NCI-H69 (cell line): Measurements from ENCODE around the gene SUPT3H.

Experiments used
- DNase-seq: peaks from one replicate; lab custom pipeline; 2025; lab: John Stamatoyannopoulos, UW

The SUPT3H gene

DNA sequence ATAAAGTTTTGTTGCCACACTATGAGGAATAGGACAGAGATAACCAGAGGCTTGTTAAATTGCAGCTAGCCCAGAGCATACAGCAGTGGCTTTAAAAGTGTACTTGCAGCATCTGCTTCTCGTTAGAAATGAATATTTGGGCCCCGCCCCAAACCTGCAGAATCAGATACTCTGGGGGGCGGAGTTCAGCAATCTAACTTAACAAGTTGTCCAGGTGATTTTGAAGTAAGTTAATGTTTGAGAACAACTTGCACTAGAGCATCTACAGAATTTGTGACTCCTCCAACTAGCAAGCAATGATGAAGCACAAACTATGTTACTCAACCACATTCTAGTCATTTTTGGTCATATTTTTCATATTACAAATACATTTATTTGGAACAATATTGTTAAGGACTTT lies 10.6 kb upstream of the SUPT3H start:
- no peak for DNase-seq

DNA sequence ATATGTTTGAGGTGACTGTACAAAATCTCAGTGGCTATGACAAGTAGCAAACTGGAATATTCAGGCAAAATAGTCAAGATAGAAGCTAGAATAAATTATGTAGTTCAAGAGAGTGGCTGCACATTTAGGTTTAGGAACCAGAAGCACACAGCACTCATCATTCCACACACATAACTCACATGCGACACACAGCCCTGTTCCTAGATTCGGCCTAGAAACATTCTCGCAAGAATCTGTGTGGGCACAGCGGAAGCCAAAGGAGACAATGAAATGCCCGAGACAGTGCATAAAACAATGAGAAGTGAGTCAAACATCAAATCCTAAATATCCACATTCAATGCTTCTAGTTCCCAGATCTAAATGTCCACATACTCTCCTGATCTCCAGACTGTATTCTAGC lies 9.5 kb upstream of the SUPT3H start:
- no peak for DNase-seq

- DNase-seq = no peak
These were observed 8.8 kb upstream of the SUPT3H start for GRCh38 chr6:45386501-45386900.

GRCh38 chr6:45382391-45382790 lies 4.7 kb upstream of the SUPT3H start:
- no peak for DNase-seq

DNA sequence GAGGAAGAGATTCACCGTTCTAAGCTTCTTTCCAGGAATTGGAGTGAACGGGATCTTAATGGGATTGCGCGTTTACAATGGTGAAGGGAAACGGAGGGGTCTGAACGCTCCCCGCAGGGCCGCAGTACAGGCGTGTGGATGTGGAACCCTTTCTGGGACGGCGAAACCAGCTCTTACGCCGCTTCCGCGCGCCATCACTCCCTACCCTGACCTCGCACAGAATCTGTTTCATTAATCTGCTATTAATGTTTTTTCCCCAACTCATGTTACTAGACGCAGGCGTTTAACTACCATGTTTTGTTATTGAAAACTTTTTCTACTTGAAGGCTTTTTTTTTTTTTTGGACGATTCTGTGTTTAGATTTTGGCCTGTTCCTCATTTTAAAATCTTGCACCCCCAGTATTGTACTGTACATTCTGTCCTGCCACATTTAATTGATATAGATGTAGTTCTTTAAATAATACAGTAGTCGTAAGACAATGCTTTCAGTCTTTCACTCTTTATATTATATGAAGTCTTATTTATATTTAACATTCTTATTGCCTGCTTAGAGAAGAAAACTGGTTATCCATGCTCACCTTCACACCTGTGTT lies 696 bp upstream of the SUPT3H start:
- DNase-seq = peak; percentile 77

DNA sequence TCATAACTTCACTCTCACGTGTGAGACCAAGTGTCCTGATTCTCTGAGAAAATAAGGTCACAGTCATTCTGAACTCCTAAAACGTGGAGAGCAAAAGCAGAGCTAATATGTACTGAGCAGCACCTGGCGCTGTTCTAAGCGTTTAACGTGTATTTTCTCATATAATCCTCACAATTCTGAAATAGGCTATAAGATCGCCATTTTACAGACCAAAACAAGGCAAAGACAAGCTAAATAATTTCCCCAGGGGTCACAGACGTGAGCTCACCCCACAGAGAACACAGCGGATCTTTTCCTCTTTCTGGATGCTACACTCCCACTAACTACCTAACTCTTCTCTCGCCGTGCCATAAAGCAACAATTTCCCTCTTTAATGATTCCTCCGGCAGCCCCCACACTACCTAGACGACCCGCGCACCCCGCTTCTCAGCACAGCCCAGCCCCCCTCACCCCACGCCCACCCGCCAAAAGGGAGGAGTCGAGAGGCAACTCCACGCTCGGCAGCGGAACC lies 636 bp downstream of the SUPT3H start:
- DNase-seq = no peak

GRCh38 chr6:45376310-45377042 lies 1.3 kb downstream of the SUPT3H start:
- DNase-seq = no peak

- DNase-seq = no peak
These were observed 2.3 kb downstream of the SUPT3H start for GRCh38 chr6:45375449-45375848.

DNA sequence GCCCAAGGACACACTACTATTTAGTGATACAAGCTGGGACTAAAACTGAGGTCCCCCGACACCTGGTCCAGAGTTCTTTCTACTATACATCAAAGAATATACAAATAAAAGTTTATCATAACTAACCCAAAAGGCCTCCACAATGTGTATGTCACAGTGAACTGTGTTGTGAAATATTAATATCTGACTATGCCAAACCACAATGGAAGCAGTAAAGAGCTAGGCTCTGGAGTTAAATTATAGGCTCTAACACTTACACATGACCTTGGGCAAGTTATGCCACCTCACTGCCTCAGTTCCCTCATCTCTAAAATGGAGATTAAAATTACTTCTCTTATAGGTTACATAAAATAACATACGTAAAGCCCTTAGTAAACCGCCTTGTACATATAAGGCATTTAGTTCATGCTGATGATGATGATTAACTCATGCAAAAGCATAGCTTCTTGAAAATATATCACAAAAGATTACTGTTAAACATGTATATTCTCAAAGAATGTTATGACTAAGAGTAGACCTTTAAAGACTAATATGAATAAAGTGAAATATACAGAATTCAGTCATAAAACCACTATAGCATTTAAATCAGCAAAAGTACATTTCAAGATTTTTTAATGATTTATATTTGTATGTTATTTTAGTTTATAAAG lies 5.7 kb downstream of the SUPT3H start:
- no peak for DNase-seq

GRCh38 chr6:45369870-45370269 lies 7.9 kb downstream of the SUPT3H start:
- DNase-seq = no peak

GRCh38 chr6:45367999-45368398 lies 9.7 kb downstream of the SUPT3H start:
- DNase-seq = no peak

GRCh38 chr6:45366534-45366933 lies 11.2 kb downstream of the SUPT3H start:
- no peak for DNase-seq

DNA sequence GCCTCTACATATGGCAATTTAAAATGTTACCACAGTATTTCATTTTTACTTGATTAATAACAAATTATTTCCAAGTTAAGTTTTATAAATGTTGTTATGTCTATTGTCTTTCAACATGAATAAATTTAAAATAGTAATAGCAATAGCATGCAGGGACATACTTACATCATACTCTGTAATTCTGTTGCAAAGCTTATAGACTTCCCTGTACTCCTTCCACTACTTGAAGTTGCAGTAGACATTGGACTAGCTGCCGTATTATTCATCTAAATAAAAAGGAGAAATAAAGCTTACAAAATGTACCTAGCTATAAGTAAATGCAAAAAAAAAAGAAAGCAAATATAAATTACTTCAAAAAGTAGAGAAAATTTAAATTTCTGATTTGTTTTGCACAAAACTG lies 12.7 kb downstream of the SUPT3H start:
- DNase-seq = no peak

DNA sequence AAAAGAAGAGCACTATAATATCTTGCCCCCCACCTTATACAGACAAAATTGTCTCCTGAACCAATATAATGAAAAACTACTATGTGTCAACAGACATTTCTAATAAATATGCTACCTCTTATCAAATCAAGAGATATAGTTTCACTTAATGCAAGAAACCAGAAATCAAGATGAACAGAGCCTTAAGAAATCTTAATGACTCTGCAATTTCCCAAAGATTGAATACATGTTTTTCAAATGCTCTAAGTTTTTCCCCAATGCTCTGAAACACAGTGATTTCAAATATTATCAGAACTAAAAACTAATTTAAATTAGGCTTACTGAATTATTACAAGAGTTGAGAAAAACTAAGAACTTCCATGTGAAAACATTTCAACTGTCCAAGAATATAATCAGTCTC lies 13.3 kb downstream of the SUPT3H start:
- DNase-seq = no peak

- no peak for DNase-seq
These were observed 24.1 kb downstream of the SUPT3H start for GRCh38 chr6:45353654-45354053.

DNA sequence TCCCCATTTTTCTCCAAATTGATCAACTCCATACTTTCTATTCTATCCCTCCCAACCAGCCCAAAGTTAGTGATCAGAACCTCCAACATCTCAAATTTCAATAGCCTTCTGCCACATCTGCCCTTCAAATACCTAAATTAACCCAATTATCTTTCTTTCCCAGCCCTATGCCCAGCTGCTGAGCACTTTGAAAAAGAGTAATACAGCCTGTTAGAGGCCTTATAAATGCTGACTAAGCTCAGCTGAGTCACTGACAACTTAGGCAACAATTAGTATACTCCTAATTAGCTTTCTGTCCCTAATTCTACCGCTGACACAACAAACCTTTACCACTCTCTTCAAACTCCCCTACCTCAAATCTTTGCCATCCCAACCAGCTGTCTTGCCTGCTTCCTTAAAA lies 26.1 kb downstream of the SUPT3H start:
- peak; percentile 32 for DNase-seq

DNA sequence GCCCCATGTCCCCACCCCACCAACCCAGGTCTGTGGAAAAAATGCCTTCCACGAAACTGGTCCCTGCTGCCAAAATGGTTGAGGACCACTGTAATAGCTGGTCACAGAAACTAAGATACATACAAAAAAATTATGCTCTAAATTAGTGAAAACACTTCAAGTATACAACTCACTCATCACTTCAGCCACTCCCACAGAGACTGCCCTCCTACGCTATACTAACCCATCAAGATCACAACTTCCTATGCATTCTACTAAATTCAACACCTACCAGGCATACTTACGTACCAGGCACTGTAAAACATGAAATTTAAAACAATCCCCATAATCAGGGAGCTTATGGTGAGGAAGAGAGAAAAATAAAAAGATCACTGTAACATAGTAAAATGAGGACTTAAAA lies 26.7 kb downstream of the SUPT3H start:
- DNase-seq = no peak

GRCh38 chr6:45350186-45350710 lies 27.5 kb downstream of the SUPT3H start:
- DNase-seq = no peak

GRCh38 chr6:45344900-45345299 lies 32.8 kb downstream of the SUPT3H start:
- DNase-seq = no peak

GRCh38 chr6:45328523-45328922 lies 49.2 kb downstream of the SUPT3H start:
- DNase-seq = no peak

DNA sequence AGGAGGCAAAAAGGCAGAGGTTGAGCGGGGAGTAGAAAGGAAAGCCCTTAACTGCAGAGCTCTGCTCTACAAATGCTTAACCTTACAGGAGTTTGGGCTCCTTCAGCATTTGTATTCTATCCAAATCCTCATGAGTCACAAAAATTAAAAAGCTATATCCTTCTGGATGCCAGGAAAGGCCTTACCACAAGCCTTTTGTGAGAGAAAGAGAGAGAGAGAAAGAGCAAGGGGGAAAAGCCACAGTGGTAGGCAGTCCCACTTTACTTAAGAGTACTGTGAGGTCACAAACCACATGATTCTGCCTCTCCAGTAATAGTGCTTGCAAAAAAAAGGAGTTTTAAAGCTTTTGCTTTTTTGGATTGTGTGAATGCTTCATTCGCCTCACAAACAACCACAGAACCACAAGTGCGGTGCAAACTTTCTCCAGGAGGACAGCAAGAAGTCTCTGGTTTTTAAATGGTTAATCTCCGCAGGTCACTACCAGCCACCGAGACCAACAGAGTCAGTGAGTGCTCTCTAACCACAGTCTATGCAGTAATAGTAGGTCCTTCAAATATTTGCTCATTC lies 49.7 kb downstream of the SUPT3H start, which contains the start of gene RUNX2:
RUNX2 (plus strand) TSS at position 375 of the 567 bp plus-strand sequence. CDS start 397 bp downstream, outside the sequence.
- DNase-seq = no peak

DNA sequence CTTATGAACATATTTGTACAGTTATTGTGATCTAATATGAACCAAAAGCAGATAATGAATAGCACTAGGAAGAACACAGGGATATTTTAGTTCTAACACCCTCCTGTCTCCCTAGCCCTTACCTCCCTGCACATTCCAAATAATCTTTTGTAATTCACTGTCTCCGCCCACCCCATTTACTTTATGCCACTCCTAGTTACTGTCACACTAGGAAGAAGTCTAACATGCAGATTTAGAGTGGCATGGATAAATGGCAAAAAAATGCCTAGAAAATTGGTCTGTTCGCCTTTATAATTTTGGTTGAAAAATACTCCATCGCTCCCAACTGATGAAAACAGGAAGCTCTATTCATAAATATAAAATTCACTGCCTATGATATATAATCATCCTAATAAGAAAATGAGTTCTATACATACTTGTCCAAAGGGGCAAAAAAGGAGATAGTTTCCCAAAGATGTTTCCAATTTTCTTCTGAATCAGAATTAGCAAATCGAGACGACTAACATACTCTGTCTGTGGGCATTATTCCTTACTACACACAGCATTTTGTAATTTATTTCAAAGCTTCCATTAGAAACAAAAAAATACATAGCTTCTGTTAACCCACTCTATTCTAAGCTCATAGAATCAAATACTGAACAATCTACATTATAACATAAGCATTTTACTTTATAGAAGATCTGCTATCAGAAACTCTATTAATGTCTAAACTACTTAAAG lies 50.9 kb downstream of the SUPT3H start:
- DNase-seq = peak; percentile 47
